Spleen (tissue), 11 donors: ENCODE measurements around the gene PTH1R. TPM values are rescaled to one million over a fixed set of nuclear protein-coding genes. Genes with fewer than 3 reads are reported as not detected.

Source experiments
- DNase-seq: peaks from one replicate; pipeline ENCODE4 v3.0.0-alpha.2; 2020
- H3K27ac ChIP-seq, 8 donors: fragments of 200-600 bp; sonication (generic) in 7 of 8; 1 replicate in 4 of 8; 2 replicates in 4 of 8; pipeline versions ENCODE4 v1.5.0 to v1.8.0; 2016 to 2021; ENCODE audit warnings: inconsistent platforms in 4 of 8, mild to moderate bottlenecking in 4 of 8, moderate library complexity in 1 of 8
- H3K27me3 ChIP-seq, 7 donors: fragments of 200-600 bp; sonication (generic) in 6 of 7; replicated peaks in 1 of 7; 1 replicate in 4 of 7; 2 replicates in 3 of 7; pipeline versions ENCODE4 v1.5.0 to v1.8.0; 2016 to 2021; ENCODE audit warnings: inconsistent platforms in 3 of 7, mild to moderate bottlenecking in 1 of 7
- H3K36me3 ChIP-seq, 6 donors: fragments of 200-600 bp; sonication (generic) in 5 of 6; 1 replicate in 4 of 6; 2 replicates in 2 of 6; pipeline versions ENCODE4 v1.5.0 to v1.8.0; 2016 to 2021; ENCODE audit warnings: inconsistent platforms in 2 of 6
- H3K4me1 ChIP-seq, 6 donors: fragments of 200-600 bp; sonication (generic) in 5 of 6; 1 replicate in 3 of 6; 2 replicates in 3 of 6; pipeline versions ENCODE4 v1.5.0 to v1.8.0; 2016 to 2021; ENCODE audit warnings: inconsistent platforms in 3 of 6
- H3K4me3 ChIP-seq, 8 donors: fragments of 200-600 bp; sonication (generic) in 7 of 8; 1 replicate in 4 of 8; 2 replicates in 4 of 8; pipeline versions ENCODE4 v1.5.0 to v1.8.0; 2016 to 2021; ENCODE audit warnings: inconsistent platforms in 4 of 8, mild to moderate bottlenecking in 4 of 8, moderate library complexity in 2 of 8
- H3K9me3 ChIP-seq, 8 donors: fragments of 200-600 bp; sonication (generic) in 7 of 8; 1 replicate in 4 of 8; 2 replicates in 4 of 8; pipeline versions ENCODE4 v1.5.0 to v1.8.0; 2016 to 2021; ENCODE audit warnings: inconsistent platforms in 4 of 8
- POLR2A ChIP-seq, 3 donors: fragments of 450-650 bp; IDR thresholded peaks; one replicate each; pipeline ENCODE4 v1.5.1; 2017; ENCODE audit warnings: antibody characterized with exemption in 3 of 3, mild to moderate bottlenecking in 1 of 3
- POLR2AphosphoS5 ChIP-seq, 3 donors: sonication (generic); formaldehyde crosslinking; IDR thresholded peaks; one replicate each; pipeline ENCODE4 v1.5.1; 2017; ENCODE audit warnings: antibody characterized with exemption in 3 of 3
- WGBS, 5 donors: extraction: QIAGEN DNeasy Blood & Tissue Kit in 3 of 5; methylation state at CpG; one replicate each; pipeline versions ENCODE4 v1.1.5 to v1.1.7; 2013 to 2018; 5-methylcytosine and 5-hydroxymethylcytosine counted together
- intact Hi-C: fragments of 100-400 bp; cut with DNase I; formaldehyde crosslinking; loops from one replicate; pipeline ENCODE4 v1.15.0; 2023; ENCODE audit warnings: low total_unique reads
- polyA plus RNA-seq, 3 donors: library from polyadenylated mRNA; stranded (reverse); fragments of 200-250 nt; gene quantifications; one replicate each; pipeline ENCODE4 v1.2.1, GENCODE V29; 2013
- total RNA-seq, 7 donors: library from RNA; depleted of rRNA in 3 of 7; stranded (reverse); fragments of >200 nt in 3 of 7; fragmentation: NEBNext Ultra II Directional in 4 of 7; extraction: Animal tissue kit (Norgen Biotek cat#: 25700) in 4 of 7; gene quantifications; one replicate each; pipeline versions ENCODE4 v1.1.0 to v1.2.1, GENCODE V29; 2016 to 2021
- TF ChIP-seq, protein P1 (sequence below), 11 experiments: fragments of 200-600 bp in 7 of 11; fragments of 450-650 bp in 4 of 11; sonication (generic) in 4 of 11; IDR thresholded peaks in 8 of 11; conservative IDR thresholded peaks in 3 of 11; 1 replicate in 7 of 11; 2 replicates in 4 of 11; pipeline versions ENCODE4 v1.4.0 to v1.8.0; 2016 to 2021; ENCODE audit warnings: antibody characterized with exemption in 11 of 11, inconsistent platforms in 4 of 11, mild to moderate bottlenecking in 1 of 11
- donor health status: healthy with polysubstance abuse.
- donor health status: DM: no; HTN: no; CAD: no; lungs with moderate emphysema.
- donor health status: DM: no; HTN: no; CAD: no.
- donor health status: Bipolar disorder and iron deficiency.
- donor health status: healthy.
- donor health status: DM: no; HTN: no; CAD: no.
- donor health status: DM: yes; HTN: yes; CAD: no.

The PTH1R gene
- total and polyA plus RNA-seq, 10 donors = 5.1 to 190 (median 34.1) TPM

- 69 to 85% (median 78%) methylated on average over 6 of the region's 6 CpGs for WGBS, 5 donors
- Histone ChIP-seq H3K36me3 (no peaks in the 10 kb centered on the region), H3K4me1 (peaks cover 6 to 75% (median 28%) of the 10 kb centered on the region in 6 donors), H3K27me3 (peaks cover 0 to 77% (median 10%) of the 10 kb centered on the region in 7 donors), H3K27ac (peak overlapping the region in 2 of 8 donors; percentile 32 to 34), H3K9me3 (no peaks in the 10 kb centered on the region), H3K4me3 (peak overlapping the region in 1 of 8 donors; percentile 70)
- TF ChIP-seq, protein P1, sequence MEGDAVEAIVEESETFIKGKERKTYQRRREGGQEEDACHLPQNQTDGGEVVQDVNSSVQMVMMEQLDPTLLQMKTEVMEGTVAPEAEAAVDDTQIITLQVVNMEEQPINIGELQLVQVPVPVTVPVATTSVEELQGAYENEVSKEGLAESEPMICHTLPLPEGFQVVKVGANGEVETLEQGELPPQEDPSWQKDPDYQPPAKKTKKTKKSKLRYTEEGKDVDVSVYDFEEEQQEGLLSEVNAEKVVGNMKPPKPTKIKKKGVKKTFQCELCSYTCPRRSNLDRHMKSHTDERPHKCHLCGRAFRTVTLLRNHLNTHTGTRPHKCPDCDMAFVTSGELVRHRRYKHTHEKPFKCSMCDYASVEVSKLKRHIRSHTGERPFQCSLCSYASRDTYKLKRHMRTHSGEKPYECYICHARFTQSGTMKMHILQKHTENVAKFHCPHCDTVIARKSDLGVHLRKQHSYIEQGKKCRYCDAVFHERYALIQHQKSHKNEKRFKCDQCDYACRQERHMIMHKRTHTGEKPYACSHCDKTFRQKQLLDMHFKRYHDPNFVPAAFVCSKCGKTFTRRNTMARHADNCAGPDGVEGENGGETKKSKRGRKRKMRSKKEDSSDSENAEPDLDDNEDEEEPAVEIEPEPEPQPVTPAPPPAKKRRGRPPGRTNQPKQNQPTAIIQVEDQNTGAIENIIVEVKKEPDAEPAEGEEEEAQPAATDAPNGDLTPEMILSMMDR (IDR thresholded peaks at IDR 0.05 in 8 of 11, conservative IDR thresholded peaks at IDR 0.05 in 3 of 11) = no peak
- TF ChIP-seq POLR2A (IDR thresholded peaks at IDR 0.05) = no peak
- TF ChIP-seq POLR2AphosphoS5 (IDR thresholded peaks at IDR 0.05) = no peak
- intact Hi-C loops = no loop called here
- peak; percentile 35 for DNase-seq
Measured at GRCh38 chr3:46893146-46893748, 15.7 kb downstream of the PTH1R start.

GRCh38 chr3:46893763-46894162 lies 16.2 kb downstream of the PTH1R start:
- TF ChIP-seq POLR2AphosphoS5 (IDR thresholded peaks at IDR 0.05) (no peak), POLR2A (IDR thresholded peaks at IDR 0.05) (no peak)
- TF ChIP-seq, protein P1 (IDR thresholded peaks at IDR 0.05 in 8 of 11, conservative IDR thresholded peaks at IDR 0.05 in 3 of 11) = no peak
- Histone ChIP-seq H3K4me1 (peaks cover 6 to 75% (median 32%) of the 10 kb centered on the region in 6 donors), H3K27me3 (peaks cover 0 to 82% (median 15%) of the 10 kb centered on the region in 7 donors), H3K27ac (no peak overlapping the region), H3K4me3 (no peak overlapping the region), H3K9me3 (no peaks in the 10 kb centered on the region), H3K36me3 (no peaks in the 10 kb centered on the region)
- 44 to 82% (median 57%) methylated on average over 9 of the region's 9 CpGs for WGBS, 5 donors
- peak; percentile 66 for DNase-seq
- intact Hi-C loops = no loop called here

GRCh38 chr3:46894256-46894655 lies 16.7 kb downstream of the PTH1R start:
- H3K4me3 ChIP-seq = no peak overlapping the region
- H3K27ac ChIP-seq = no peak overlapping the region
- intact Hi-C loops = no loop called here
- TF ChIP-seq, protein P1 (IDR thresholded peaks at IDR 0.05 in 8 of 11, conservative IDR thresholded peaks at IDR 0.05 in 3 of 11) = no peak
- no peak for TF ChIP-seq POLR2A (IDR thresholded peaks at IDR 0.05)
- TF ChIP-seq POLR2AphosphoS5 (IDR thresholded peaks at IDR 0.05) = no peak
- H3K27me3 ChIP-seq = peaks cover 0 to 82% (median 19%) of the 10 kb centered on the region in 7 donors
- H3K36me3 ChIP-seq = no peaks in the 10 kb centered on the region
- H3K9me3 ChIP-seq = no peaks in the 10 kb centered on the region
- WGBS, 5 donors = 86 to 95% (median 90%) methylated on average over 4 to 6 of the region's 6 CpGs
- H3K4me1 ChIP-seq = peaks cover 6 to 75% (median 34%) of the 10 kb centered on the region in 6 donors
- DNase-seq = no peak

DNA sequence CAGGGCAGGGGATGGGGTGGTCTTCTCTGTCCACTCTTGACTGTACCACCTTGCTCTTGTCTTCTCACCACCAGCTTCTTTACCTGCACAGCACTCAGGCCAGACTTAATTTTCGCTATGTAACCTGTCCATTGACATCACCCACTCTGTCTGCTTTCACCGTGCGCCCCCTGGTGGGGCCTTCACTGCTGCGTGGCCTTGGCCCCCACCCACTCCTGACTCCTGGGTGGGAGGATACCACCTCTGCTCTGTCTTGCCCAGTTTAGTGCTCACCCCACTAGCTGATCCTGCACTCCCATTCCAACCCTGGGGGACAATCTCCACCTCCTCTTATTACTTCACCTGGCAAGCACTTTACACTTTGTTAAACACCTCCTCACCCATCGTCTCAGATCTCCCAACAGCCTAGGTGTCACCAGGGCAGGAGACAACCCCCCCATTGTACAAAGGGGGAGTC lies 17.7 kb downstream of the PTH1R start:
- Histone ChIP-seq H3K4me3 (no peak overlapping the region), H3K27ac (no peak overlapping the region), H3K36me3 (no peaks in the 10 kb centered on the region), H3K9me3 (no peaks in the 10 kb centered on the region), H3K27me3 (peaks cover 0 to 76% (median 20%) of the 10 kb centered on the region in 7 donors), H3K4me1 (peaks cover 4 to 67% (median 29%) of the 10 kb centered on the region in 6 donors)
- DNase-seq = peak; percentile 90
- TF ChIP-seq POLR2AphosphoS5 (IDR thresholded peaks at IDR 0.05) (peak in 2 of 3 donors; percentile 12 to 48), POLR2A (IDR thresholded peaks at IDR 0.05) (no peak)
- TF ChIP-seq, protein P1 (IDR thresholded peaks at IDR 0.05 in 8 of 11, conservative IDR thresholded peaks at IDR 0.05 in 3 of 11) = peak; percentile 74 to 91 (median 85)
- WGBS, 5 donors = 15 to 23% (median 21%) methylated on average over 5 of the region's 5 CpGs
- intact Hi-C loops = loop anchor here (5.0 kb wide), 1 partner anchor 188 kb away; no protein-coding TSS in a partner anchor
